ENCODE results near the gene ITGB1.

The ITGB1 gene

DNA sequence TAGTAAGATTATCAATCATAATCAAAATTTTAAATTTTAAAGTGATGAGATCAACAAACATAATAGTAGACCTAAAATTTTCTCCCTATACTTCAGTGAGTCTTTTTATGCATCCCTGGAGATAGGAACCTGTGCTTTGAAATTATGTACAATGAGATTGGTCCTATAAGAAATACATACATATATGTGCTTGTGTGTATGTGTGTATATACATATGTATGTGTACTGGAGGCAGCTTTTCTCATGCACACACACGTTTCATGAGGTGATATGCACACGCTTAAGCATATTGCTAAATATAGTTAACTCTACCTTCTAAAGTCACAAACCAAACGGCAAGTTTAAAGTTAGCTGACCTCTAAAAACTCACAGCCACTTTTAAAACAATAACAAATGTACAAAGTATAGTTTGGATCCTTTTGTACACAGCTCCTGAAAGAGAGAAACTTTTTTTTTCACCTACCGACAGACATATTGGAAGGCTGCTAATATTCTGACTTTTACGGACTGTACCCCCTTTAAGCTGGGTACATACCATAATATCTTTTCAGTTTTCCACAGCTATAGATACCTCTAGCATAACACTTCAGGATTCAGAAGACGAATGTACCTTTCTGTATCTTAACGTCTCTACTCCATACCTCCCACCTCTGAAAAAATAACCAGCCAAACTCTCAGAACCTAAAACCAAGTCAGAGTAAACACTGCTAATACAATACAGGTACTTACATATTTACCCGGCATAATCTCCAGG, 3.3 kb downstream of the ITGB1 start:
- no peak for DNase-seq

DNA sequence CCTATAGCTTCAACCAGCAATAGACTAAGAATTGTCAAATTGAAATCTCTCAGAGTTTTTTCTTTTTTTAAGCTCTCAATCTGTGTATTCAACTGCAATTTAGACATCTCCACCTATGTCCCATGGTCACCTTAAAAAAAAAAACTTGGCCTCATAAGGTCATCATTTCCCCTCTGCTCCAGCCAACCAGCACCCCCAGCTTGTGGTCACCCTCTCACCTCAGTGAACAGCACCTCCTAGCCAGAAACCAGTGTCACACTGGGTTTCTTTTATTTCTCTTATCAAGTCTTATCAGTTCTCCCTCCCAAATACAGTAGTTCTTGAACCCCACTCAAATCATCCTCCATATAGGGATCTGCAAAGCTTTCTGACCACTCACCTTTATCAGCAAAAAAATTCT, 4.0 kb downstream of the ITGB1 start:
- DNase-seq: no peak

- no peak for DNase-seq
These were observed 4.6 kb downstream of the ITGB1 start for GRCh38 chr10:32953277-32953927.

DNA sequence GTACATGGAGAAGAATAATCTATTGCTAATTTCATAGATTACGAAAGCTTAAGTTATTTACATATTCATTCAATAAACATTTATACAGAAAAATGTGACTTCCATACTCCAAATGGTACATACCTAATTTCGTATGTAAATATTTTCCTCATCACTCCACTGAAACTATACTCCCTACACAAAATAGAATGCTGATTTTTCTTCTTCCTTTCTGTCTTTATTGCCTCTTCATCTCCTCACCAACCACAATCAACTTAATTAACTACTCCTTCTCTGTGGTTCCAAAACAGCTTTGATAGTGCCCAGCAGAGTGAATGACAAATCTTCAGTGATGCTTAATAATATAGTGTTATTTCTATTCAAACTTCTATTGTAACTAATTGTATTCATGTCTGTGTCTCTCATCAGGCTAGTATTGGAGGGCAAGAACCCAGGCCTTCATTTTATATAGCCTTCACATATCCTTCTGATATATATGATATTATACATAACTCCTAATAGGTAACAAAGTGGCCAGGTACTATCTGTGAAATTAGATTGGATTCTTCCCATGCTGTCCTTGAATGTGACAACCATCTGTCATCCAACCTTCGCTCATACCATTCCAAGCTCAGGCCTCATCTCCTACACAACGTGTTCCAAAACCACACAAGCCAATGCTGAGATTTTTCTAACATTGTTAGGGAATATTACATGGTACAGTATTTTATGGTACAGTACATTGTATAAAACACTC, 5.3 kb downstream of the ITGB1 start:
- DNase-seq: no peak

GRCh38 chr10:32952094-32952493, 5.9 kb downstream of the ITGB1 start:
- no peak for DNase-seq

GRCh38 chr10:32951111-32951510, 6.9 kb downstream of the ITGB1 start:
- no peak for DNase-seq

GRCh38 chr10:32950591-32951108, 7.4 kb downstream of the ITGB1 start:
- DNase-seq: no peak

DNA sequence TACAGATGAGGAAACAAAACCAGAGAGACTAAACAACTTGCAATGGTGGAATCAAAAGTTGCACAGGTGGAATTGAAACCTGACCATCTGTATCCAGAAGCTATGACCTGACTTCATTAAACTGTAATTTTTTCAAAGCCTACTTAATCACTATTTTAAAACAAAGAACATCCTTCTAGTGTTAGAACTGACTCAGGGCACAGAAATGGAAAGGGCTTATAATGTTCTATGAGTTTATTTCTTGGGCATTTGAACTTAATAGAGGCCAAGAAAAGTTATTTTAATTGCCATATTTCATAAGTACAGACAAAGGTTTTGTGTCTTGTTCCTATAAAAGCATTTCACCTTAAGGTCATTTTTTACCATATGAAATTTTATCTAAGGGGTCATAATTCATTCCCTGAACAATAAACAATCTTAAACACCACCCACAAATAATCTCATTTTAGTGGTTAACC, 8.8 kb downstream of the ITGB1 start:
- DNase-seq: no peak

GRCh38 chr10:32948451-32948850, 9.6 kb downstream of the ITGB1 start:
- no peak for DNase-seq

GRCh38 chr10:32947586-32947985, 10.4 kb downstream of the ITGB1 start:
- DNase-seq: no peak

DNA sequence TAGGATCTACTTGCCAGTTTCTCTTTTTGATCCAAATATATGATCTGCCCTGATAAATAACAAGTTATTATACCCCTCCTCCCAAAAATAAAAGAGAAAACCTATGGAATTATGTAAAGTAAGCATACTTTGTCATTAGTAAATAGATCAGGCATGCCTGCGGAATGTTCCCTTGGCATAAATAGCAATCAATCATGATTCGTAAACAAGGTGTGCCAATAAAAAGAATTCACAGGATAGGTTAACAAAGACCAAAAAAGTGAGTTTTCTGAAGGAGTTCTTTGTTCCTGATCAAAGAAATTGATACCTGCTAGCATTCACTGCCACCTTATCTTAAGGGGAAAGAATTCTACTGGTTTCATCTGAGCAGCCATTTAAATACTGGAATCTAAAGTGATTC, 11.9 kb downstream of the ITGB1 start:
- no peak for DNase-seq

- DNase-seq: no peak
These were observed 14.0 kb downstream of the ITGB1 start for GRCh38 chr10:32943854-32944661.

- no peak for DNase-seq
These were observed 14.6 kb downstream of the ITGB1 start for GRCh38 chr10:32943395-32943794.

DNA sequence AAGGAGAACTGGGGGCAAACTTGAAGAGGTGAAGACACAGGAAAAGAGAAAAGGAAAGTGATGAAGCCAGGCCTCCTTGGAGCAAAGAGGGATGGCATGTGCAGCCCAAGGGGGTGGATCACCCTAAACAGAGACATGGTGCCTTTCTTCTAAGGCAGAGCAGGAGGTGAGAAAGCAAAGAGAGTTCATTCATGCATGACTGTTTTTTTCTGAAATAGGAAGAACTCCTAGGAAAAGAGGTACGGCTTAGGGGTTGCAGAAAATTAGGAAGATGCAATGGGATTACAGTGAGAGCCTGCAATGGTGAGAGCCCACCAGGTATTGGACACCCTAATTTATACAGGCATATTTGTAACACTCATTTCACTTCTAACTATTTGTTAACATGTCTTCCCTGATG, 15.9 kb downstream of the ITGB1 start:
- DNase-seq: no peak

DNA sequence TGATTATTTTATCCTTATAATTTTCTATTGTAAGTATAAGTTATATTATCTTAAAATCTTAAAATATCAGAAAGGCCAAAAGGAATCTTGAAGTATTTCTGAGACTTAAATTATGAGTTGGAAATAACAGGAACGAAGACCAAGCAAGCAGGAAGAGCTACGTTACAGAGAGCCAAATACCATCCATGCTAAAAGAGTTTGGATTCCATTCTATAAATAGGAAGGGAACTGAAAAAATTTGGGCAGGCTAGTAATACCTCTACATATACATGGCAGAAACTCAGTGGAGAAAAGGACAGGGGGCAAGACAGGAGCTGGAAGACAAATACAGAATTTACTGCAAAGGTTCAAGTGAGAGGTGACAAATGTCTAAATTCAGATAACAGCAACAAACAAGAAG, 16.7 kb downstream of the ITGB1 start:
- no peak for DNase-seq

GRCh38 chr10:32940321-32941301, 17.4 kb downstream of the ITGB1 start:
- no peak for DNase-seq

GRCh38 chr10:32939296-32940111, 18.5 kb downstream of the ITGB1 start:
- no peak for DNase-seq

DNA sequence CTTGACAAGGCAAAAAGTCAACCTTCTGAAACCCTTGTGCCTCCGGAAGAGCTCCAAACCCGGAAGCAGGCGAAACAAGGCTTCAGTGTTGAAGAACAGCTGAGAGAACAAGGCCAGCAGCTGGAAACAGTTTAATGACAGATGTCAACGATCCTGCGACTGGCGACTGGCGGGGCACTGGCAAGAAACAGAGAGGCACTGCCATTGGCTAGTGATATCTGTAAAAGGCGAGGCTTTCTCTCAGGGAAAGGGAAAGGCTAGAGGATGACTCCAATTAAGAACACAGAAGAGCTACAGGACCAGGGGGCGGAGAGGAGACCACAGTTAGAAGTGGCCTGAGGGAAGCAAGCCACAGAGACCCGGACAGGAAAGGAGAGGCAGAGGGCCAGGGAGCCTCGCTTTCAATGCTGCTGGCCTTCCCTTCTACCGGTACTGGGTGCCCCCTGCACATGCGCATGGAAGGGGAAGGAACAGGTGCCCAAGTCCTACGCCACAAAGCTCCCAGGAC, 19.4 kb downstream of the ITGB1 start:
- peak; percentile 17 for DNase-seq

GRCh38 chr10:32937911-32938424, 20.1 kb downstream of the ITGB1 start:
- DNase-seq: no peak

GRCh38 chr10:32932225-32932729, 25.8 kb downstream of the ITGB1 start:
- DNase-seq: no peak
